HG02571 (cell line): ENCODE data around the gene RNF220.

Experiments used
- ATAC-seq: cut with Tn5 transposase; IDR thresholded peaks from one replicate; pipeline ENCODE4 v1.9.1; 2021; ENCODE audit warnings: mild to moderate bottlenecking, moderate library complexity; ENCODE audit not compliant: unreplicated experiment

RNF220 gene

DNA sequence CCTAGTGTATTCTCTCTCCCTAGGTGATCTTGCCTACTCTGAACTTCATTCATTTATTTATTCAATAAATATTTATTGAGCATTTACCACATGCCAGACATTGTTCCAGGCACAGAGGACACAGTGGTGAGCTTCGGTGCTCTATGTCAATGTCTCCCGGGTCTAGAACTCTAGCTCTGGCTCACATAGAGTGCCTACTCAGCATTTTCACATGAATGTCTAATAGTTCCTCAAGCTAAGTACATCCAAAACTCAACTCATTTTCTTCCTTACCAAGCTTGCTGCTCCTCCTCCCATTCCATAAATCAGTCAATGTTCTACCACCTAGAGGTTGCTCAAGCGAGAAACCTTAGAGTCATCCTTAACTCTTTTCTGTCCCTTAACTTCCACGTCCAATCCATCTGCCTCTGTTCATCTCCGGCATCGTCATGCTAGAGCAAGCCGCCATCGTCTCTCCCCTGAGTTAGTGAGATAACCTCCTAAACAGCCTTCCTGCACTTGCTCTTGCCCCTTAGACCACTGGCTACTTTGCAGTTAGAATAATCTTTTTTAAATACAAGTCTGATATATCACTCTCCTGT, 201.7 kb downstream of the RNF220 start:
- no peak for ATAC-seq

GRCh38 chr1:44608141-44608540, 203.1 kb downstream of the RNF220 start:
- no peak for ATAC-seq

DNA sequence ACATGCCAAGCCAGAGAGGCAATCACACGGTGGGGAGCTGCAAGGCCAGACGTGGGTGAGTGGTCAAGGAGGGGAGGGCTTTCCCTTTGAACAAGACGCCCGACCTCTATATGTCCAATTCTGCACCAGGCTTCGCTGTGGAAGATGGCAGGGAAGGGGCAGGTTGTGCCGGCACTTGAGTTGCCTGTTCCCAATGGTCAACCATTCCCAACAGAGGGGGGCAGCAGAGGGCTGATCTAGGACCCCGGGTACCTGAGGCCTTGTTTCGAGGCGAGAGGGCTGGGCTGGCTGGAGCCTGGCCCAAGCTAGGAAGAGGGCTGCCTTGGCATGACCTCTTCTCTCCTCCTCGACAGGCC, 204.3 kb downstream of the RNF220 start:
- no peak for ATAC-seq

GRCh38 chr1:44609768-44610526, 204.9 kb downstream of the RNF220 start:
- ATAC-seq = no peak

- ATAC-seq = no peak
These were observed 205.6 kb downstream of the RNF220 start for GRCh38 chr1:44610527-44611148.

DNA sequence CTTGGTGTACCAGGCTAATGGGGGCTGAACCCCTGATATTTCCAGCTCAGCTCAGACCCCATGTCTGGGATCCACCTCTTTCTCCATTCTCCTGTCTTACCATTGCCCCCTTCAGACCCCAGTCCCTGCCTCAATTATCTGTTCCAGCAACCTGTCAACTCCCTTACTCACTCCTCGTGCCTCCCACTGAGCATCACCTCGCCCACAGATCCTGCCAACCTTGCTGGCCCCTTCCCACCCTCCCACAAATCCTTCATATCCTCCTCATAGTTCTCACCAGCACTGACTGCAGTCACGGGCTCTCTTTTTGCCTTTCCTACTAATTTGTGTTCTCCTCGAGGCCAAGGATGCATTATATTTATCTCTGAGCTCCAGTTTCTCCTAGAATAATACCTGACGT, 206.4 kb downstream of the RNF220 start:
- ATAC-seq = no peak

GRCh38 chr1:44611866-44612265, 206.8 kb downstream of the RNF220 start:
- ATAC-seq = no peak

- no peak for ATAC-seq
These were observed 208.9 kb downstream of the RNF220 start for GRCh38 chr1:44613941-44614340.

DNA sequence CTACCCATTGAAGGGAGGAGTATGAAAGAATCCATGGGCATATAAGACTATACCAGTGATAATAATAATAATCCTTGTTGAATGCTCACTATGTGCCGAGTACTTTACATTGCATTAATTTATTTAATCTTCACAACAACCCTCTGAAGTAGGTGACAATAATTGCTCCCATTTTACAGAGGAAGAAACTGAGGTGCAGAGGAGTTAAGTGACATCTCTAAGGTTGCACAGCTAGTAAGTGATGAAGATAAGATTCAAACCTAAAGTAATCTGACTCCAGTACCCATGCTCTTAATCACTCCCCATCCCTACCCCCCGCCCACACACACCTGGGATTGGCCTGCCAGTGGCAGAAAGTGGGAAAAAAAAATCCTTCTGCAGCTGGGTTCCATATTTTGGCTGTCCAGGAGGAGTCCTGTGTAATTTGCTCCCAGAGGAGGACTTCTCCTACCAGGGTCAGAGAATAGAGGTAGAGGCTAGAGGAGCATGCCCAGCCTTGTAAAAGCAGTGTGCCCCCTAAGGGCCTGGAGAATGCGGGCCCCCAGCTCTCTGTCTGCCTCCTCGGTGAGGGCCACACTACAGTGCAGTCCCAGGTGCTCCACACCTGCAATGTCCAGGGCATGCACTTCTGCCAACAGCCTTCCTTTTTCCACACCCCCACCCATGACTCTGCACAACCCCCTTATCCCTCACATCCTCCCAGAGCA, 211.4 kb downstream of the RNF220 start:
- ATAC-seq = no peak

DNA sequence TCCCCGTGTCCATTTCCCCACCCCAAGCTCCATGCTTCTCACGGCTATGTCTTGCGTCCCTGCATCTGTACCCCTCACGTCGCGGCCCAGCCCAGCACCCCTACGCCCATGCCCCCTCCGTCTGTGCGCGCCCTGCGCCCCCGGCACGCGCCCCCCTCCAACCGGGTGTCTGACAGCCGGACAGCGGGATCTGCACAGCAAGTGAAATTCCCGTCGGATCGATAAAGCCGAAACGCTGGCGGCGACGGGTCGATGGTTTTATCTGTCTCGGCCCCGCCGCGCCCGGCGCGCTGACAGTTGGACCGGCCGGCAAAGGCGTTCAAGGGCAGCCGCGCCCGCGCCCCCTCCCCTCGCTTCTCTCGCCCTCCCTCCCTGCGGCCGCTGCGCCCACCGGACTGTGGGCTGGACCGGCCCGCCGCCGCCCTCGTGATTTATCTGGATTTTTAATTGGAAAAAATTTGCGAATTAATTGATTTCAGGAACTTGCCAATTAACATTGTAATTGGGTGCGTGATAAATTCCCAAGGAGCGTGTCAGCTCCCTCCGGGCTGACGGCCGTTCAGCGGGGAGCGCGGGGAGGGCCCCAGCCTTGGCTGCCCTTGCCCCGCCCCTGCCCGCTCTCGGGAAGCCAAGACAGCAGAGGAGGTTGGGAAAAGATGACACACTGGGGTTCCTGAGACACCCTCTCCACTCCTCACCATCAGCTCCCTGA, 212.1 kb downstream of the RNF220 start:
- ATAC-seq = no peak

- no peak for ATAC-seq
These were observed 212.6 kb downstream of the RNF220 start for GRCh38 chr1:44617703-44618029.

- no peak for ATAC-seq
These were observed 214.3 kb downstream of the RNF220 start for GRCh38 chr1:44619261-44619900.

GRCh38 chr1:44620072-44620471, 215.0 kb downstream of the RNF220 start:
- no peak for ATAC-seq

DNA sequence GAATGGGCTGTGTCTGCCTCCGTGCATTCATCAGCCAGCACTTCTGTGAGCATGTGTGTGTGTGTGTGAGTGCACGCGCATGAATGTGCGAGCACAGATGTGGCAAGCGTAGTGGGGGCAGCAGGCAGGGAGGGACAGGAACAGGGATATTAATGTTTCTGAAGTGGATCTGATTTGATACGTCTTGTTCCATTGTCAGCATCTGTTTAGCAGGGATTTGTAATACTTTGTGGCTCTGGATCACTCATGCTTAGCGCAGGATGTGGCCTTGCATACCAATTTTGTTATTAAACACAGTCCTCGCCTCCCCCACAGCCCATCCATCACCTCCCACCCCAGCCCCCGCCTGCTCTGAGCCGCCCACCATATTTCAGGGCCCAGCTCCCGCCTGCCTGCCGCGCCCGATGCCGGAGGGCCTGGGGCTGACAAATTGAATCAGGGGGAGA, 216.8 kb downstream of the RNF220 start:
- no peak for ATAC-seq

GRCh38 chr1:44624268-44624901, 219.3 kb downstream of the RNF220 start:
- no peak for ATAC-seq

DNA sequence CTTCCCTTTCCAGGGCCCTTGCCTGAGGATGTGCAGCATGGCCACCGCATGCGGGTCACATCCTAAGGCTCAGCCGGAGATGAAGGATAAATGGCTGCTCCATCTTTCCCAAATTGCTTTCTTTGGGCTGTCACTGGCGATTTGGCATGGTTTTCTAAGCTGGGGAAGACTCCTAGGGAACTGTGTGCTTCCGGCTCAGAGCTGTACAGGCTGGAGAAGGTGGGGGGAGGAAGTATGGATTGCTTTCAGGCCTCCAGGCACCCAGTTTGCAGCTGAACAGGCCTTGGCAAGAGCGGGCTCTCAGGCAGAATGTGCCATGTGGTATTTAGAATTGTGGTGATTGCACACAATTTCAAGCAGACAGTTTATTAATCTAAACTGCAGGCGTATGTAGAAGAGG, 220.3 kb downstream of the RNF220 start:
- no peak for ATAC-seq

- no peak for ATAC-seq
These were observed 224.1 kb downstream of the RNF220 start for GRCh38 chr1:44628962-44629756.

DNA sequence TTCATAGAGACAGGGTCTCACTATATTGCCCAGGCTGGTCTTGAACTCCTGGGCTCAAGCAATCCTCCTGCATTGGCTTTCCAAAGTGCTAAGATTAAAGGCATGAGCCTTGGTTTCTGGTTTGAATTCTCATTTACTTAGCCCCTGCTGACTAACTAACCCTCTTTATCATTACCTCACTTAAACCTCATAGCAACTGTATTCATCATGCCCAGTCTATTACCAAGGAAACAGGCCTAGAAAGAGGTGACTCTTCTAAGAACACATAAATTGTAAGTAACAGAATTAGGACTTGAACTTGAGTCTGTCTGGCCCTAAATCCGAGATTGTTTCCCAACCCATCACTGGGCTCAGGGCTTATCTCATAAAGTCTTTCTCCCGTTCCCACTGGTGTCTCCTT, 225.1 kb downstream of the RNF220 start:
- no peak for ATAC-seq

DNA sequence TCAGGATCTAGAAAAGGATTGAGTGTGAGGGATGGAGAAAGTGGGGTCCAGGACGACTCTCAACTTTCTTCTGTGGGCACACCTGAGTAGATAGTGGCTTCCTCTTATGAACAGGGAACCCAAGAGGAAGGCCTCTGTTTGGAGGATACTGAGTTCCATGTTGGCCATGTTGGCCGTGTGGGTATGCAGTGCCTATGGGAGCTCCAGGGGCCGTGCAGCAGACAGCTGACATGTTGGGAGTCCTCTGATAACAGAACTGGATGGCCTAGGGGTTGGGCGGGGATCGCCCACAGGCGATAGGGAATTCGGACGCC, 226.2 kb downstream of the RNF220 start:
- ATAC-seq = peak; percentile 2
